HG03342 (cell line): Measurements from ENCODE around the gene RIC1.
"Not testable (repeated sequence)": the region's sequence is repeated elsewhere in the genome, so short reads cannot be mapped to it uniquely, and the experiment has no call there.

Source experiments
- ATAC-seq: cut with Tn5 transposase; IDR thresholded peaks from one replicate; pipeline ENCODE4 v1.9.1; 2021; ENCODE audit warnings: mild to moderate bottlenecking, moderate library complexity; ENCODE audit not compliant: unreplicated experiment

The RIC1 gene, protein sequence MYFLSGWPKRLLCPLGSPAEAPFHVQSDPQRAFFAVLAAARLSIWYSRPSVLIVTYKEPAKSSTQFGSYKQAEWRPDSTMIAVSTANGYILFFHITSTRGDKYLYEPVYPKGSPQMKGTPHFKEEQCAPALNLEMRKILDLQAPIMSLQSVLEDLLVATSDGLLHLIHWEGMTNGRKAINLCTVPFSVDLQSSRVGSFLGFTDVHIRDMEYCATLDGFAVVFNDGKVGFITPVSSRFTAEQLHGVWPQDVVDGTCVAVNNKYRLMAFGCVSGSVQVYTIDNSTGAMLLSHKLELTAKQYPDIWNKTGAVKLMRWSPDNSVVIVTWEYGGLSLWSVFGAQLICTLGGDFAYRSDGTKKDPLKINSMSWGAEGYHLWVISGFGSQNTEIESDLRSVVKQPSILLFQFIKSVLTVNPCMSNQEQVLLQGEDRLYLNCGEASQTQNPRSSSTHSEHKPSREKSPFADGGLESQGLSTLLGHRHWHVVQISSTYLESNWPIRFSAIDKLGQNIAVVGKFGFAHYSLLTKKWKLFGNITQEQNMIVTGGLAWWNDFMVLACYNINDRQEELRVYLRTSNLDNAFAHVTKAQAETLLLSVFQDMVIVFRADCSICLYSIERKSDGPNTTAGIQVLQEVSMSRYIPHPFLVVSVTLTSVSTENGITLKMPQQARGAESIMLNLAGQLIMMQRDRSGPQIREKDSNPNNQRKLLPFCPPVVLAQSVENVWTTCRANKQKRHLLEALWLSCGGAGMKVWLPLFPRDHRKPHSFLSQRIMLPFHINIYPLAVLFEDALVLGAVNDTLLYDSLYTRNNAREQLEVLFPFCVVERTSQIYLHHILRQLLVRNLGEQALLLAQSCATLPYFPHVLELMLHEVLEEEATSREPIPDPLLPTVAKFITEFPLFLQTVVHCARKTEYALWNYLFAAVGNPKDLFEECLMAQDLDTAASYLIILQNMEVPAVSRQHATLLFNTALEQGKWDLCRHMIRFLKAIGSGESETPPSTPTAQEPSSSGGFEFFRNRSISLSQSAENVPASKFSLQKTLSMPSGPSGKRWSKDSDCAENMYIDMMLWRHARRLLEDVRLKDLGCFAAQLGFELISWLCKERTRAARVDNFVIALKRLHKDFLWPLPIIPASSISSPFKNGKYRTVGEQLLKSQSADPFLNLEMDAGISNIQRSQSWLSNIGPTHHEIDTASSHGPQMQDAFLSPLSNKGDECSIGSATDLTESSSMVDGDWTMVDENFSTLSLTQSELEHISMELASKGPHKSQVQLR (N-terminal part only)

GRCh38 chr9:5628530-5629311 is at the start of gene RIC1:
RIC1 (plus strand) TSS chr9:5629107; CDS start chr9:5629310, 203 bp downstream.
- peak; percentile 60 for ATAC-seq

DNA sequence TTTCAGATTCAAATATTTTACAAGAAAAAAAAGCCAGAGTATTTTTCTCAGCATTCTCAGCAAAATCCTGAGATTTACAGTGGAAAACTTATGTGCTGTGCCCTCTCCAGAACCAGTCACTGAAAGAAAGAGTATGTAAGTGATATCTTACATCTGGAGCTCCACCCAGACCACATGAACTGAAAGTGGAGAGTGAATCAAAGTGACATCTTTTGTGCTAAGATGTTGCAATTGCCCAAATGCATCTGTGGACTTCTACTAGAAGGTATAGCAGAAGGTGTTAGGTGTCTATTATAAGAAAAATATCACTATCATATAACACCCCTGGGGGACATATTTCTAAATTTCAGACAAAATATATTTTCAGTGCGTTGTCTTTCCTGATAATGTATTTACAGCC is 49.0 kb upstream of the RIC1 start:
- ATAC-seq: no peak

GRCh38 chr9:5580650-5581049 is 48.3 kb upstream of the RIC1 start:
- ATAC-seq: no peak

DNA sequence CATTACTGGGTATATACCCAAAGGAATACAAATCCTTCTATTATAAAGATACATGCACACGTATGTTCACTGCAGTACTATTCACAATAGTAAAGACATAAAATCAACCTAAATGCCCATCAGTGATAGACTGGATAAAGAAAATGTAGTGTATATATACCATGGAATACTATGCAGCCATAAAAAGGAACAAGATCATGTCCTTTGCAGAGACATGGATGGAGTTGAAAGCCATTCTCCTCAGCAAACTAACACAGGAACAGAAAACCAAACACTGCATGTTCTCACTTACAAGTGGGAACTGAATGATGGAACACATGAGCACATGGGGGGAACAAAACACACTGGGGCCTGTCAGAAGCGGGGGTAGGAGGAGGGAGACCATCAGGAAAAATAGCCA is 47.2 kb upstream of the RIC1 start:
- not testable (repeated sequence) for ATAC-seq

- peak; percentile 49 for ATAC-seq
These were observed 46.1 kb upstream of the RIC1 start for GRCh38 chr9:5582835-5583195.

GRCh38 chr9:5586391-5586802 is 42.5 kb upstream of the RIC1 start:
- ATAC-seq: peak; percentile 33

DNA sequence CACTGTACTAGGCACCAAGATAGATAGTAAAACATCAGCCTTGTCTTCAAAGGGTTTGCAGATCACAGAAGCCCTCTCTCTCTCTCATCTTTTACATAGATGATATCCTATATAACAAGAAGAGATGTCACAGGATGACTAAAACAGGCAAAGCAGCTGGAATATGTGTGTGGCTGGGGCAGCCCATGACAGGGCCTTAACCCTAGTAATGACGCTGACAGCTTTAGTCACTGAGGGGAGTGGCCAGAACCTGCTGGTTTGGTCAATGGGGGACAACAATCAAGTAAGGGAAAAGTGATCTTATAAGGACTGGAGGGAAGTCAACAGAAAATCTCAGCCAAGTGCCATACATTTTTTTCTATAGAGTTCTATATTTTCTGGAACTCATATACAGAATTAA is 41.9 kb upstream of the RIC1 start:
- ATAC-seq: no peak

- ATAC-seq: no peak
These were observed 36.7 kb upstream of the RIC1 start for GRCh38 chr9:5592231-5592630.

DNA sequence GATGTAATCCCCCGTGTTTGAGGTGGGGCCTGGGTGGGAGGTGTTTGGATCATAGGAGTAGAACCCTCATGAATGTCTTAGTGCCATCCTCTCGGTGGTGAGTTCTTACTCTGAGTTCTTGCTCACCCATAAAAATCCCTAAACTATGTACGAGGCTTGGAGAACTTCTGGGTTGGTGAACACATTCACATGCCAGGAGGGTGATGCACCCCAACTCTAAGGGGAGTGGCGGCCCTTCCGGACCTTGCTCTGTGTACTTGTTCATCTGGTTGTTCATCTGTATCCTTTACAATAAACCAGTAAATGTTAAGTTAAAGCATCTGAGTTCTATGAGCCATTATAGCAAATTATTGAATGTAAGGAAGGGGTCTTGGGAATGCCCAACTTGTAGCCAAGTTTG is 36.0 kb upstream of the RIC1 start:
- no peak for ATAC-seq

DNA sequence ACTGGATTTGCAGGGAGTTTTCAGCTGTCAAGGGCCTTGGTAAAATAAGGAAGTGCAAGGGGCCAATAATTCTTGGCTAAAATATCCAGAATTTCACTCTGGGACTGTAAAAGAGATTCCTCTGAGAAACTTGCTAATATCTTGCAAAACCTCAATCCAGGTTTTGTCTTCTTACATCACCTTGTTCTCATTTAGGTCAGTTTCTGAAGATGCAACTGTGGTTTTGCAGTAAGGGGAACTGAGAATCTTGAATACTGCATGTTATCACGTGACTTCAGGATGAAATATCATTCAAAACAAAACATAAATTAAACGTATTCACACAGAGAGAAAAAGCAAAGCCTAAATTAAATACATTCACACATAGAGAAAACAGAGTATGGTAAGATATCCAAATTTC is 35.0 kb upstream of the RIC1 start:
- peak; percentile 70 for ATAC-seq

GRCh38 chr9:5596173-5596572 is 32.7 kb upstream of the RIC1 start:
- ATAC-seq: no peak

DNA sequence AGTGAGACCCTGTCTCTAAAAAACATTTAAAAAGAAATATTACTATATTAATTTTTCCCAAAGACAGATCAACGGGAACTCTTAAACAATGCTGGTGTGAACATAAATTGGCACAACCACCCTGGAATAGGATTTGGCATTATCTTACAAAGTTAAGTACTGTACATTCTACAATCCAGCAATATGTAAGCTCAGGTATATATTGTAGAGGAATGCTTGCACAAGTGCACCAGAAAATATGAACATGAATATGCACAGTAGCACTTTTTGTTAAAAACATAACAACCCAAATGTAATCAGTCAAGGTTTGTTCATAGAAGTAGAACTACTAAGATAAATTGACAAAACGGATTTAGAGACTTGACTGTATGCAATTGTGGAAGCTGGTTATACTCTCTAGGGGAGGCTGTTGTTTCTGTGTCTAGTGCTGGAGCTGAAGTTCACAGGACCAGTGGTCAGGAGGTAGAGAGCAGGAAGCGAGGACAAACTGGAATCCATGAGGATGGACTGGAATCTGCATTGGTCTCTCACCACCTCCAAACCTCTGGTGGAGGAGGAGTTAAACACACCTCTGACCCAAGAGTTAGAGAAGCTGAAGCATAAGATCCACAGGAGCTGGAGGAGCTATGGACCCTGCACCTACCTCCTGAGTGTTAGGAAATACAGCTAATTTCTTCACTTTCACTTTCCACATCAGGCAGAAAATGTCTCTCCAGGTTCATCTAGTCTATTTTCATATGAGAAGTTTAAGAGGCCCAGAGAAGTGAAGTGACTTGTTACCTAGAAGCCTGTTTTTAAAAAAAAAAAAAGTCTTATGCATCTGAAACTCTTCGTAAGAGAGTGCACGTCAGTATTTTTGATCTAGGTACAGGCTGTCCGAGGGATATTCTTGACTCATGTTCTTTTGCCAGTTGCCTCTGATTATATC is 20.3 kb upstream of the RIC1 start:
- ATAC-seq: peak; percentile 56

DNA sequence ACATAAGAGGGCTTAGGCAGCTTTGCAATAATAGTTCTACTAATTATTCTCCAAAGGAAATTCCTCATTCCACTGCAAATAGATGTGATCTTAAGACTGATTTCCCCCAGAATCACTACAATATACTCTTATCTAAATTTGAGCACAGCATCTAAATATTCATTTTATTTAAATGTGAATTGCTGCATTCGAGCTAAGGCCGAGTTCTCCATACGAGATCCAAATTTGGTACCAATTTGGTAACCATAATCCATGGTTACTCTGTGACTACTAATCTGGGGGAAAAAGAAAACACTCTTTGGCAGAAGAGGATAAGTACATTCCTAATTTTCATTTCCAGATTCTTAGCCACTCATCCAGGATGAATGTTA is 19.7 kb upstream of the RIC1 start:
- no peak for ATAC-seq

DNA sequence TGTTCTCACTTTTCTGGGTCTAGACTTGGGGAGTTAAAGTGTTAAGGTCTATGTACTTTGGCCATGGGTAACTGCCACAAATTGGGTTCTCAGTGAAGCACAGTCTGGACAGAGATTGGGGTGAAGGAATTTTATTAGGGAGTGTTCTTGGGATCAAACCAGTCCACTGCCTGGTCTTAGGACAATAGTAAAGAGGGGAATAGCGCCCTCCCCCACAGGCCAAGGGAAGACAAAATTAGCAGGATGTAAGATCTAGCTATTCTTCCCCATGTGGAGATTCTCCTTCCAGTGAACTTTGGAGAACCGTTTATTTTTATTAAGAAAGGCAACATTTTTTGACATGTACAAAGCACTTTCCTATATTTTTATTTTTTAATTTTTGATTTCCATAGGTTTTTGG is 18.4 kb upstream of the RIC1 start:
- no peak for ATAC-seq

DNA sequence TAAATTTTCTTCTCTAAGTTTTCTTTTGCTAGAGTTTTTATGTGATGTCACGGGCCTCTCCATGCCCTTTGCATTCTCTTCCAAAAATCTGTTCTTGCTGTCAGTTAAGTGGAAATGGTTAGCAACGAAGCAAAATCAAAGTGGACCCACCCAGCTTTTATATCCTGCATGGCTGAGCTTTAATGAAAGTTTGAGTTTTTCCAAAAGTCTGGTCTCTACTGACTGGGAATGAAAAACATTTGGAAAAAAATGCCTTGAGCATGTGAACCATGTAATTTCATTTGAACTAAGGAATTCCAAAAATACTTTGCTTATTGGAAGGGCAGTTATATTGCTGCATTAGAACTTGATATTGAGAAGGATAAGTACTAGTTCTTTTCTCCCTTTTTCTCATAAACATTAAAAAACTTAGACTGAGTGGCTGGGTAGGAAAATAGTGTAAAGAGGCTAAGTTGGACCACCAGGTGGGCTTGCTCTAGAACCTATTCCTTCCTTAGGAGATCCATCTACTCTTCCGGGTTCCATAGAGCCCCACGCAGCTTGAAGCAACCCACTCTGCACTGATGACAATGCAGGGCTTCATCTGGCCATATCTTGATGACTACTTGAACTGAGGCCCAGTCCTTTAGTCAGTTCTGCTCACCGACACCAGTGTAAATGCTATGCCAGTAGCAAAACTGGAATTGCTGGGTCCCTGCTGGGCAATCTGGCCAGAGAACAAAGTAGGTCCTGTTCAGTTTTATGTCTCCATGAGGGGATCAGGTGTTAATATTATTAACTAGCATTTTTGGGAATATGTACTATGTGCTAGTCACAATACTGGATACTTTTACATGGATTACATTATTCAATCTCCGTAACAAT is 17.4 kb upstream of the RIC1 start:
- no peak for ATAC-seq

DNA sequence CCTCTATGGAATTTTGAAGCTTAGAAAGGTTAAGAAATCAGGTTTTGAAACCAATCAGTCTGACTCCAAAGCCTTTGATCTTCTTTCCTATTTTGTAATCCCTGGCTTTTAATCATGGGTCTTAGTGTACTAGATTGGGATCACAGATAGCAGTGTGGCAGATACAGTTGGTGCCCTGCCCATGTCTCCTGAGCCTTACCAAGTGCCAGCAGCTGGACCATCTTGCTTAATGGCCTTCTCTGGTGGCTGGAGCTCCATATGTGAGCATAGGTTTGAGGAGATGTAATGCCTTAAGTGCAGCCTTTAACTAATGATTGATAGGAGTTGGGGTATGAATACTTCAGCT is 16.7 kb upstream of the RIC1 start:
- ATAC-seq: no peak

DNA sequence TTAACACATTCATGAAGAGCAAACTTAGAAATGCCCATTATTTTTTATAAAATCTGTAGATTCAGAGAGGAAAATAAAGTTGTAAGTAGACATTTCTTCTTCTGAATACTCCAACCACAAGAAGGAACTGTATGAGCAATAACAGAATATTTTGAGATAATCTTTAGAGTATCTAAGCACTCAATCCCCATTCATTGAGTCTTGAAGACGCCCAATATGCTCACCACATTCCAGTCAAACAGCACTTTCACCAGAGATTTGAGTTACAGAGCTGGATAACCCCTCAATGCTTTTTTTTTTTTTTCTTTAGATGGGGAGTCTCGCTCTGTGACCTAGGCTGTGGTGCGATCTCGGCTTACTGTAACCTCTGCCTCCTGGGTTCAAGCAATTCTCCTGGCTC is 14.7 kb upstream of the RIC1 start:
- no peak for ATAC-seq

DNA sequence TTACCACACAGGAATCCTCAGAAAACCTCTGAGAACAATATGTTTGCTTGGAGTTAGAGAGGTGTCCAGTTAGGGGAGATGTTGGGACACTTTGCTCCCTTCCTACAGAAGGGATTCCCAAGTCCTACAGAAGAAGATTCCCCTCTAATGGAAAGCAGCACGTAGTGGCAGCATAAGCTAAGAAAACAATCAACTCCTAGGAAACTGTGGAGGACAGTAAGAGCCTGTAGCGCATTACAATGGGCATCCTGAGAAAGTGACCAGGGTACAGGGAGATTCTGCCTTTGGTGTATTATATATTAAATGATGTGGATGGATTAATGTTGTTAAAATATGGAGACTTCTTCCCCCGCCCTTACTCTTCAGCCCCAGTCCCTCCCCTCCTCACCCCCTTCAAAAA is 13.9 kb upstream of the RIC1 start:
- no peak for ATAC-seq

DNA sequence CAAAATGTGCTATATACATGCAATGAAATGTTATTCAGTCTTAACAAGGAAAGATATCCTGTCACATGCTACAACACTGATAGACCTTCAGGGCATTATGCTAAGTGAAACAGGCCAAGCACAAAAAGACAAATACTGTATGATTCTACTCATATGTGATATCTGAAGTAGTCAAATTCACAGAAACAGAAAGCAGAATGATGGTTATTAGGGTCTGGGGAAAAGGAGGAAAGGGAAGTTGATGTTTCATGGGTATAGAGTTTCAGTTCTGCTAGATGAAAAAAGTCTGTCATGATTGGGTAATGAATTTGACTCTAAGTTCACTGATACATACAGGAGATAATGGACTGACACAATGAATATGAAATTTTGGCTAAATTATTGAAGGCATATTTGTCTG is 11.2 kb upstream of the RIC1 start:
- ATAC-seq: peak; percentile 95
